ENCODE results near the gene CAMKMT. TPM values are rescaled to one million over a fixed set of nuclear protein-coding genes. Genes with fewer than 3 reads are reported as not detected.

The CAMKMT gene
- total and polyA plus RNA-seq, 9 of the 15 experiments (the other 6 are each of a cell fraction or from before 2014, with no cell fraction given), result 1.6 to 15.3 (median 7.4) TPM

- H3K4me2 ChIP-seq (ENCODE audit: insufficient read depth, low read length), result no peak overlapping the region
- FAIRE-seq (no peak), ATAC-seq (no peak), DNase-seq (ENCODE audit: extremely low read depth in 1 of 4, low spot score in 3 of 4) (no peak)
- H3K27me3 ChIP-seq (ENCODE audit: control insufficient read depth in 2 of 2, insufficient read depth in 2 of 2, low read length in 2 of 2), result no peaks in the 10 kb centered on the region
- BruUV-seq (replicated peaks), result no TSS peak
- no peak overlapping the region for H3K9ac ChIP-seq (ENCODE audit: insufficient read depth in 1 of 2, low read depth in 2 of 2, low read length in 2 of 2)
- no peaks in the 10 kb centered on the region for H4K20me1 ChIP-seq (replicated peaks; ENCODE audit: control insufficient read depth, insufficient read depth, low read length)
- POLR2A ChIA-PET, result no interaction called here
- H3K36me3 ChIP-seq (ENCODE audit: control insufficient read depth, insufficient read depth, low read length), result no peaks in the 10 kb centered on the region
- no peak for TF ChIP-seq USF2 (CRISPR knock-in tag; IDR thresholded peaks at IDR 0.05)
- TF ChIP-seq RBFOX2 (IDR thresholded peaks at IDR 0.05; ENCODE audit: low read depth, low read length), result no peak
- no peak for TF ChIP-seq SRF (CRISPR knock-in tag; IDR thresholded peaks at IDR 0.05)
- no peak for TF ChIP-seq TCF15 (CRISPR knock-in tag; IDR thresholded peaks at IDR 0.05)
- 0 out of 2 replicates have a peak, but pooled peaks have one; percentile 27 for TF ChIP-seq NFIC (IDR thresholded peaks at IDR 0.05)
- no peak for TF ChIP-seq MEIS2 (IDR thresholded peaks at IDR 0.05; ENCODE audit: partially characterized antibody)
- TF ChIP-seq GTF2B (IDR thresholded peaks at IDR 0.05; ENCODE audit: extremely low read depth, insufficient read length), result no peak
- no peaks in the 10 kb centered on the region; a peak in 2 of 5 replicates for H3K4me1 ChIP-seq (replicated peaks in 1 of 2; ENCODE audit: control insufficient read depth in 2 of 2, insufficient read depth in 2 of 2, low read length in 2 of 2)
- no peak overlapping the region for H3K27ac ChIP-seq (ENCODE audit: extremely low read depth, low read depth, low read length)
- H3K9me3 ChIP-seq (replicated peaks; ENCODE audit: control insufficient read depth, insufficient read depth, low read depth, low read length), result no peaks in the 10 kb centered on the region
- intact Hi-C loops (cut with micrococcal nuclease), result no loop called here
- CTCF ChIA-PET (ENCODE audit: low intra/inter-chr PET ratio), result no interaction called here
- in situ Hi-C loops (cut with MboI), result no loop called here
- no peak overlapping the region for H2AFZ ChIP-seq (ENCODE audit: low read depth, low read length)
- no peak overlapping the region for H3K4me3 ChIP-seq
- H3K9me1 ChIP-seq (ENCODE audit: control insufficient read depth, insufficient read depth, low read length), result no peaks in the 10 kb centered on the region
- H3K79me2 ChIP-seq (ENCODE audit: control insufficient read depth, insufficient read depth, low read length), result no peaks in the 10 kb centered on the region
Measured at GRCh38 chr2:44566059-44566458, 204.3 kb downstream of the CAMKMT start.
